SU-DHL-6 (cell line): ENCODE data around the gene ASAP2.

Experiments
- H2AFZ ChIP-seq: fragments of 200-600 bp; sonication (generic); 2 replicates; pipeline ENCODE4 v1.6.1; 2014; ENCODE audit warnings: low read depth, mild to moderate bottlenecking, moderate library complexity, mixed read lengths, antibody characterized with exemption, low read length; ENCODE audit not compliant: severe bottlenecking
- H3F3A ChIP-seq: fragments of 200-600 bp; shearing (Covaris generic); 2 replicates; pipeline ENCODE4 v1.6.0; 2016; ENCODE audit warnings: antibody characterized with exemption, mild to moderate bottlenecking; ENCODE audit not compliant: insufficient read depth
- H3K27ac ChIP-seq: fragments of 200-600 bp; sonication (generic); 2 replicates; pipeline ENCODE4 v1.5.1; 2016; ENCODE audit warnings: low read depth, mild to moderate bottlenecking, low read length, moderate library complexity, mixed read lengths
- H3K27me3 ChIP-seq: fragments of 200-600 bp; sonication (generic), shearing (Covaris generic); 2 replicates; pipeline ENCODE4 v1.6.0; 2014; ENCODE audit warnings: mild to moderate bottlenecking, low read length
- H3K36me3 ChIP-seq: fragments of 200-600 bp; sonication (generic); 2 replicates; pipeline ENCODE4 v1.6.1; 2014; ENCODE audit warnings: mild to moderate bottlenecking, low read length, mixed read lengths
- H3K4me2 ChIP-seq: fragments of 300-600, 200-600 bp; shearing (Covaris generic), sonication (generic); 2 replicates; pipeline ENCODE4 v1.6.0; 2014; ENCODE audit warnings: low read length, low read depth, mild to moderate bottlenecking; ENCODE audit not compliant: poor library complexity, severe bottlenecking
- H3K4me3 ChIP-seq: fragments of 200-600 bp; sonication (generic); 2 replicates; pipeline ENCODE4 v1.5.1; 2014; ENCODE audit warnings: antibody characterized with exemption, low read length, mild to moderate bottlenecking, mixed read lengths; ENCODE audit not compliant: insufficient read depth, poor library complexity, severe bottlenecking
- H3K79me2 ChIP-seq: fragments of 200-600 bp; sonication (generic); 2 replicates; pipeline ENCODE4 v1.6.1; 2014; ENCODE audit warnings: mild to moderate bottlenecking, low read length, moderate library complexity; ENCODE audit not compliant: insufficient read depth
- H3K9ac ChIP-seq: fragments of 200-600 bp; sonication (generic); 2 replicates; pipeline ENCODE4 v1.7.0; 2014; ENCODE audit warnings: mild to moderate bottlenecking, low read length
- H3K9me2 ChIP-seq: fragments of 200-600 bp; sonication (generic); replicated peaks from 2 replicates; pipeline ENCODE4 v1.6.1; 2014; ENCODE audit warnings: low read length; ENCODE audit not compliant: insufficient read depth
- H3K9me3 ChIP-seq: fragments of 200-600 bp; sonication (generic); 2 replicates; pipeline ENCODE4 v1.6.1; 2014; ENCODE audit warnings: low read length, mixed read lengths; ENCODE audit not compliant: insufficient read depth
- H4K20me1 ChIP-seq: fragments of 200-600 bp; sonication (generic); 2 replicates; pipeline ENCODE4 v1.6.1; 2014; ENCODE audit warnings: low read depth, mild to moderate bottlenecking, antibody characterized with exemption, low read length, moderate library complexity, mixed read lengths
- CTCF ChIP-seq: fragments of 200-600 bp; sonication (generic); IDR thresholded peaks from one replicate; pipeline ENCODE4 v1.5.1; 2017; ENCODE audit warnings: antibody characterized with exemption, mild to moderate bottlenecking, low read length, moderate library complexity; ENCODE audit not compliant: insufficient read depth, poor library complexity, severe bottlenecking
- EZH2phosphoT487 ChIP-seq: fragments of 200-600 bp; sonication (generic), shearing (Covaris generic); conservative IDR thresholded peaks from 2 replicates; pipeline ENCODE4 v1.6.1; 2018; ENCODE audit warnings: mild to moderate bottlenecking, antibody characterized with exemption, low read length, moderate library complexity, mixed read lengths

Gene ASAP2

GRCh38 chr2:9179572-9180201 is 26.9 kb upstream of the ASAP2 start:
- Histone ChIP-seq H3K9me2 (no peaks in the 10 kb centered on the region), H3K36me3 (no peaks in the 10 kb centered on the region), H3K27ac (no peak overlapping the region), H3K4me2 (no peak overlapping the region), H3F3A (no peaks in the 10 kb centered on the region), H3K27me3 (no peaks in the 10 kb centered on the region), H3K79me2 (no peaks in the 10 kb centered on the region), H3K9ac (no peak overlapping the region), H2AFZ (no peak overlapping the region), H3K4me3 (no peak overlapping the region), H4K20me1 (no peaks in the 10 kb centered on the region), H3K9me3 (no peaks in the 10 kb centered on the region)
- TF ChIP-seq CTCF = no peak

DNA sequence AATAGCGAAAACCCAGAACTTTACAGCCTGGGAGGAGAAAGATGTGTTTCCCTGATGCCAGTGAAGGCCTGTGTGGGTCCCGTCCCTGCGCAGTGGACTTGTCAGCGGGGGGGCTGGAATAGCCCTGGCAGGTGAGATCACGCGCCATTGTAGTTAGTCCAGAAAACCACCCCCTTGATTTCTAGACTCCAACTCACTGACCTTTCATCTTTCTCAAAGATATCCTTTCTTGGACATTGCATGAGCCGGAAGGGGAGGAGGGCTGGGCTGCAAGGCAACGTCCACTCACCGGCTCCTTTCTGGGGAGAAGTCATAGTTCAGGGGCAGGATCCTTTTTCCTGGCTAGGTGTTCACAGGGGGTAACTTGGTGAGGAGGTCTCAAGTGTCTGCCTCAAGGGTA is 22.3 kb upstream of the ASAP2 start:
- Histone ChIP-seq H3K79me2 (no peaks in the 10 kb centered on the region), H4K20me1 (no peaks in the 10 kb centered on the region), H2AFZ (no peak overlapping the region), H3K4me2 (no peak overlapping the region), H3K36me3 (no peaks in the 10 kb centered on the region), H3K27me3 (no peaks in the 10 kb centered on the region), H3K9me2 (no peaks in the 10 kb centered on the region), H3K9ac (no peak overlapping the region), H3K9me3 (no peaks in the 10 kb centered on the region), H3K27ac (no peak overlapping the region), H3F3A (no peaks in the 10 kb centered on the region), H3K4me3 (no peak overlapping the region)
- TF ChIP-seq EZH2phosphoT487 (no peak), CTCF (no peak)

DNA sequence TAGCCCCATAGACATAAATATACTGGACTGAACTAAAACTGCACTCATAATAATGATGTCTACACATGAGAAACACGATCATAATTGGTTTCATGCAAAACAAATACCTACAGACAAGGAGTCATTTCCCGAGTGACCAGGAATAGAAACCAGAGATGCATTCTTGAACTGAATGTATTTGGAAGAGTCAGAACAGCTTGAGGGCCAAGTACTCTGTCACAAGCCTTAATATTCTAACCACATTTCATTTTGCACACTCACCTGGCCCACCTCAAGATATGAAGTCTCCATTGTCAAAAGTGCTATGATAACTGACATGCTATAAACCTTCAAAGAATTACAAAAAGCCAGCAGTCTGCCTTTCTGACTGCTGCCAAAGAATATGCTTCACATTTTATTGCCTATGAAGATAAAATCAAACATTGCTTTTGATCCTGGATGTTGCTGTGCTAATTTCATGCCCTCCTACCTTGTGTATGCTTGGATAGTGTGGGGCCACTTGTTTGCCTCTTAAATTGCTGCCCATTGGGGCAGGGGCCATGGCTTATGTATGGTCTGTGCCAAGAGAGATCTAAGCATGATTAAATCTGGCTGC is 18.9 kb upstream of the ASAP2 start:
- no peak overlapping the region for H3K4me3 ChIP-seq
- no peak for TF ChIP-seq CTCF
- no peak for TF ChIP-seq EZH2phosphoT487
- no peaks in the 10 kb centered on the region for H3K27me3 ChIP-seq
- no peaks in the 10 kb centered on the region for H3K9me3 ChIP-seq
- H3K27ac ChIP-seq = no peak overlapping the region
- H4K20me1 ChIP-seq = no peaks in the 10 kb centered on the region
- H2AFZ ChIP-seq = no peak overlapping the region
- no peaks in the 10 kb centered on the region for H3K36me3 ChIP-seq
- H3K9me2 ChIP-seq = no peaks in the 10 kb centered on the region
- no peaks in the 10 kb centered on the region for H3F3A ChIP-seq
- H3K79me2 ChIP-seq = no peaks in the 10 kb centered on the region
- no peak overlapping the region for H3K4me2 ChIP-seq
- no peak overlapping the region for H3K9ac ChIP-seq
